ENCODE results near the gene SLC6A16.
"Not testable (repeated sequence)": the region's sequence is repeated elsewhere in the genome, so short reads cannot be mapped to it uniquely, and the experiment has no call there.

SLC6A16 gene

GRCh38 chr19:49301866-49302252, 23.1 kb downstream of the SLC6A16 start:
- Histone ChIP-seq H3K4me2 (ENCODE audit: low read length) (no peak overlapping the region), H3K27me3 (ENCODE audit: low read depth, low read length) (0 out of 2 replicates have a peak, but pooled peaks cover 9% of the 10 kb centered on the region), H3K27ac (ENCODE audit: low read length) (no peak overlapping the region)

GRCh38 chr19:49301165-49301865, 23.7 kb downstream of the SLC6A16 start:
- H3K27ac ChIP-seq (ENCODE audit: low read length): no peak overlapping the region
- H3K79me2 ChIP-seq (ENCODE audit: low read length): no peaks in the 10 kb centered on the region
- peak overlapping the region; percentile 67 for H3K9ac ChIP-seq (ENCODE audit: low read length)
- H3K4me2 ChIP-seq (ENCODE audit: low read length): peak overlapping the region; percentile 91
- H4K20me1 ChIP-seq (ENCODE audit: insufficient read depth, low read length): no peaks in the 10 kb centered on the region
- H3K27me3 ChIP-seq (ENCODE audit: low read depth, low read length): 0 out of 2 replicates have a peak, but pooled peaks cover 9% of the 10 kb centered on the region
- H3K9me3 ChIP-seq (ENCODE audit: insufficient read depth, low read length): no peaks in the 10 kb centered on the region
- TF ChIP-seq CTCF (IDR thresholded peaks at IDR 0.05; ENCODE audit: low read depth, low read length) (peak; percentile 97), EZH2phosphoT487 (IDR thresholded peaks at IDR 0.05; ENCODE audit: low read depth) (no peak)
- H2AFZ ChIP-seq (ENCODE audit: low read depth, low read length): peak overlapping the region; percentile 99
- peak overlapping the region; percentile 85 for H3K4me3 ChIP-seq (ENCODE audit: low read length)
- H3K4me1 ChIP-seq (ENCODE audit: low read length): peaks cover 4% of the 10 kb centered on the region
- H3K36me3 ChIP-seq (replicated peaks; ENCODE audit: low read depth, low read length): peaks cover 2% of the 10 kb centered on the region

More at GRCh38 chr19:49301866-49302252, 23.1 kb downstream of the SLC6A16 start:
- Histone ChIP-seq H4K20me1 (ENCODE audit: insufficient read depth, low read length) (no peaks in the 10 kb centered on the region), H2AFZ (ENCODE audit: low read depth, low read length) (no peak overlapping the region), H3K79me2 (ENCODE audit: low read length) (no peaks in the 10 kb centered on the region), H3K36me3 (replicated peaks; ENCODE audit: low read depth, low read length) (peaks cover 2% of the 10 kb centered on the region), H3K9me3 (ENCODE audit: insufficient read depth, low read length) (no peaks in the 10 kb centered on the region), H3K9ac (ENCODE audit: low read length) (no peak overlapping the region), H3K4me3 (ENCODE audit: low read length) (no peak overlapping the region), H3K4me1 (ENCODE audit: low read length) (peaks cover 6% of the 10 kb centered on the region)
- TF ChIP-seq EZH2phosphoT487 (IDR thresholded peaks at IDR 0.05; ENCODE audit: low read depth): no peak
- no peak for TF ChIP-seq CTCF (IDR thresholded peaks at IDR 0.05; ENCODE audit: low read depth, low read length)

DNA sequence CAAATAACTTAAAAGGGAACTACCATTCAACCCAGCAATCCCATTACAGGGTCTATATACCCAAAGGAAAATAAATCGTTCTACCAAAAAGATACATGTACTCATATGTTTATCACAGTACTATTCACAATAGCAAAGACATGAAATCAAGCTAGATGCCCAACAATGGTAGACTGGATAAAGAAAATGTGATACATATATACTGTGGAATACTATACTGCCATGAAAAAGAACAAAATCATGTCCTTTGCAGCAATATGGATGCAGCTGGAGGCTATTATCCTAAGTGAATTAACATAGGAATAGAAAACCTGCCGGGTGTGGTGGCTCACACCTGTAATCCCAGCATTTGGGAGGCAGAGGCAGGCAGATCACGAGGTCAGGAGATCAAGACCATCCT, 26.3 kb downstream of the SLC6A16 start:
- not testable (repeated sequence) for H3K9me3 ChIP-seq (ENCODE audit: insufficient read depth, low read length); H3K9ac ChIP-seq (ENCODE audit: low read length); H3K4me1 ChIP-seq (ENCODE audit: low read length); H3K4me2 ChIP-seq (ENCODE audit: low read length); H2AFZ ChIP-seq (ENCODE audit: low read depth, low read length); H4K20me1 ChIP-seq (ENCODE audit: insufficient read depth, low read length); H3K79me2 ChIP-seq (ENCODE audit: low read length); H3K27me3 ChIP-seq (ENCODE audit: low read depth, low read length); H3K36me3 ChIP-seq (replicated peaks; ENCODE audit: low read depth, low read length); H3K4me3 ChIP-seq (ENCODE audit: low read length); H3K27ac ChIP-seq (ENCODE audit: low read length)

GRCh38 chr19:49297403-49297802, 27.6 kb downstream of the SLC6A16 start:
- Histone ChIP-seq H3K4me3 (ENCODE audit: low read length) (no peak overlapping the region), H3K9ac (ENCODE audit: low read length) (no peak overlapping the region), H3K79me2 (ENCODE audit: low read length) (no peaks in the 10 kb centered on the region), H3K4me1 (ENCODE audit: low read length) (peaks cover 4% of the 10 kb centered on the region), H3K27me3 (ENCODE audit: low read depth, low read length) (0 out of 2 replicates have a peak, but pooled peaks cover 9% of the 10 kb centered on the region), H3K27ac (ENCODE audit: low read length) (no peak overlapping the region), H3K4me2 (ENCODE audit: low read length) (no peak overlapping the region), H3K36me3 (replicated peaks; ENCODE audit: low read depth, low read length) (no peaks in the 10 kb centered on the region), H2AFZ (ENCODE audit: low read depth, low read length) (no peak overlapping the region), H3K9me3 (ENCODE audit: insufficient read depth, low read length) (no peaks in the 10 kb centered on the region), H4K20me1 (ENCODE audit: insufficient read depth, low read length) (no peaks in the 10 kb centered on the region)
- TF ChIP-seq EZH2phosphoT487 (IDR thresholded peaks at IDR 0.05; ENCODE audit: low read depth) (no peak), CTCF (IDR thresholded peaks at IDR 0.05; ENCODE audit: low read depth, low read length) (no peak)
